Fibroblast of villous mesenchyme (primary cell): ENCODE measurements around the gene SNUPN. TPM values are rescaled to one million over a fixed set of nuclear protein-coding genes. Genes with fewer than 3 reads are reported as not detected.

ENCODE experiments used
- DNase-seq: peaks from one replicate; pipeline ENCODE4 v3.0.0-alpha.2; 2010; ENCODE audit warnings: low read depth
- H3K4me3 ChIP-seq: 2 replicates; pipeline ENCODE4 v1.5.1; 2011; ENCODE audit warnings: low read depth, mild to moderate bottlenecking, low read length
- CTCF ChIP-seq: IDR thresholded peaks from 2 replicates; pipeline ENCODE4 v1.5.1; 2012; ENCODE audit warnings: low read depth, mild to moderate bottlenecking, low read length; ENCODE audit not compliant: insufficient read depth
- total RNA-seq: library from RNA; depleted of rRNA; stranded (reverse); fragments of >200 nt; gene quantifications from 2 replicates; pipeline ENCODE4 v1.2.3, GENCODE V29; 2012

The SNUPN gene
- total RNA-seq, 1 donor: 28.1 TPM

GRCh38 chr15:75606026-75606425, 19.5 kb downstream of the SNUPN start:
- DNase-seq: no peak
- no peak for TF ChIP-seq CTCF
- H3K4me3 ChIP-seq: no peak overlapping the region

- DNase-seq: peak; percentile 66
- TF ChIP-seq CTCF: no peak
- no peak overlapping the region for H3K4me3 ChIP-seq
These were observed 26.1 kb downstream of the SNUPN start for GRCh38 chr15:75599401-75599800.

GRCh38 chr15:75598361-75598760, 27.2 kb downstream of the SNUPN start:
- TF ChIP-seq CTCF: no peak
- DNase-seq: no peak
- no peak overlapping the region for H3K4me3 ChIP-seq

- DNase-seq: peak; percentile 19
- peak; percentile 52 for TF ChIP-seq CTCF
These were observed 27.7 kb downstream of the SNUPN start for GRCh38 chr15:75597667-75598341.

GRCh38 chr15:75596703-75597345, 28.7 kb downstream of the SNUPN start:
- no peak for TF ChIP-seq CTCF
- H3K4me3 ChIP-seq: no peak overlapping the region
- DNase-seq: no peak

More at GRCh38 chr15:75597667-75598341, 27.7 kb downstream of the SNUPN start:
- H3K4me3 ChIP-seq: no peak overlapping the region

- H3K4me3 ChIP-seq: no peak overlapping the region
- no peak for TF ChIP-seq CTCF
- peak; percentile 40 for DNase-seq
These were observed 31.2 kb downstream of the SNUPN start for GRCh38 chr15:75594276-75594675.
